HG02981 (cell line): Measurements from ENCODE around the gene ACSL3.
"Not testable (repeated sequence)": the region's sequence is repeated elsewhere in the genome, so short reads cannot be mapped to it uniquely, and the experiment has no call there.

Source experiments
- ATAC-seq: cut with Tn5 transposase; IDR thresholded peaks from one replicate; pipeline ENCODE4 v1.9.1; 2021; ENCODE audit warnings: mild to moderate bottlenecking, moderate library complexity; ENCODE audit not compliant: unreplicated experiment

The ACSL3 gene

DNA sequence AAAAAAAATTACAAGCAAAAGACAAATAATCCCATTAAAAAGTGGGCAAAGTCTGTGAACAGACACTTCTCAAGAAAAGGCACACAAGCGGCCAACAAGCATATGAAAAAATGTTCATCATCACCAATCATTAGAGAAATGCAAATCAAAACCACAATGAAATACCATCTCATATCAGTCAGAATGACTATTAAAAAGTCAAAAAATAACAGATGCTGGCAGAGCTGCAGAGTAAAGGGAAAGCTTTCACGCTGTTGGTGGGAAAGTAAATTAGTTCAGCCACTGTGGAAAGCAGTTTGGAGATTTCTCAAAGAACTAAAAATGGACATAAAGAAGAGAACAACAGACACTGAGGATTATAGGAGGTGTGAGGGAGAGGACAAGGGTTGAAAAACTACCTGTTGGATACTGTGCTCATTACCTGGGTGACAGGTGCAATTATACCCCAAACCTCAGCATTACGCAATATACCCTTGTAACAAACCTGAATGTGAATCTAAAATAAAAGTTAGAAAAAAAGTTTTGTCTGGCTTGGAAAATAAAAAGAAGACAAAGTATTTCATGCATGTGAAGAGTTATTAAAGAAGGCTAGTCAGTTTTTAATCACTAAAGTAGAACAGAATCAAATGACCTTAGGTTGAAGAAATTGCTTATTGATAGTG, 8.7 kb upstream of the ACSL3 start:
- no peak for ATAC-seq

DNA sequence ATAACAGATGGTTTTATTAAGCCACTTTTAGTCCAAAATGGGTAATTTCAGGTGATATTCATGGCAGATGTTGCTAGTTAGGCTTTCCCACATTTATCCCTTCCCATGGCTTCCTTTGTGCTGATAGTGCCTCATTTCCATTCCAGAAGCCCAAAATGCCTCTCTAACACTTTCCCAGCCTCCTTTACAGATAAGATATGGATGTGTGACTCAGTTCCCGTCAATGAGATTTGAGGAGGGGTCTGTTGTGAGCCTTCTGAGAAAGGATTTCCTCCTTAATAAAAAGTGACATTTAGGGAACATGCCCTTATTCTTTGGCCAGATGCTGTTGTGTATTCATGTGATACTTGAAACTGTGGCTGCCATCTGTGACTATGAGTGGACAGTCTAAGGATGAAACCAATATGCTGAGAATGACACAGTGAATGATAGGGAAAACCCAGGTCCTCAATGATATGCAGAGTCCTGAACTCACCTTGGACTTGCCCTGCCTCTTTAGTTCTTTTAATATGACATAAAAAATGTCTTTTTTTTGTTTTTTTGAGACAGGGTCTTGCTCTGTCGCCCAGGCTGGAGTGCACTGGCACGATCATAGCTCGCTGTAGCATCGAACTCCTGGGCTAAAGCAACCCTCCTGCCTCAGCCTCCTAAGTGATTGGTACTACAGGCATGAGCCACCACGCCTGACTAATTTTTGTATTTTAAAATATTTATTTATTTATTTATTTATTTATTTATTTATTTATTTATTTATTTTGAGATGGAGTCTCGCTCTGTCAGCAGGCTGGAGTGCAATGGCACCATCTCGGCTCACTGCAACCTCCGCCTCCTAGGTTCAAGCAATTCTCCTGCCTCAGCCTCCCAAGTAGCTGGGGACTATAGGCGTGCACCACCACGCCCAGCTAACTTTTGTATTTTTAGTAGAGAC, 5.8 kb upstream of the ACSL3 start:
- ATAC-seq, result no peak

DNA sequence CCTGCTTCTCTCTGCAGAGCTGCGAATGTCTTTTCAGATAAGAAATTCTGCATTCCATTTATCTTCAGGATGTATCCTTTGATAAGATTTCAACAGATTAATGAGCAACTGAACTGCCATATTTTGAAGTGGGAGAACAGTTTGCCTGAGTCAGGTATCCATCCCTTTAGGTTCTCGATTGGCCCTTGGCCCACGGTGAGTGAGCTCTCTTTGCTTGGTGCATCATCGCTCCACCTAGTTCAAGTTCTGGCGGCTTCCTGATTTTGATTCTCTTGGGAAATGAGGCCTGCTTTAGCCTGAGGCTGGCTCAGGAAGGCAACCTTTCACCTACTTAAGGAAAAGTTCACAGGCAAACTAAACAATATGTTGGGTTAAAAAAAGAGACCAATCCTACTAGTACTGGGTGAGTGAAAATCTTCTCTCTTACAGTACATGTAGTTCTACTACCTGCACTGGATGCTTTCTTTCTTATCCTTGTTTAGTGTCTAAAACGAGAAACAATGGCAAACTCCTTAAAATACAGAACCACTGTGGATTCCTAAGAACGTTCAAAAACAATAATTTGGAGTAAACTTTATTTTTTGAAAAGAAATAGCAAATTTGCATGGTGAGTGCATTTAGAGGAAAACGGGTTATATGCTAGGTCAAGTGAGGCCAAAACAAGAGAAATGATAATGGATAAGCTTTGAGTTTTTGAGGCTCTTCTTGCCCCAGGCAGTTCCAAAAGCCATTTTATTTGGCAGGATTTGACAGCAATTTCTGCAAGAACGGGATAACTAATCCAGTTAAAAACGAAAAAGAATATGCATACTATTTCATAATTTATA, 837 bp upstream of the ACSL3 start:
- no peak for ATAC-seq

DNA sequence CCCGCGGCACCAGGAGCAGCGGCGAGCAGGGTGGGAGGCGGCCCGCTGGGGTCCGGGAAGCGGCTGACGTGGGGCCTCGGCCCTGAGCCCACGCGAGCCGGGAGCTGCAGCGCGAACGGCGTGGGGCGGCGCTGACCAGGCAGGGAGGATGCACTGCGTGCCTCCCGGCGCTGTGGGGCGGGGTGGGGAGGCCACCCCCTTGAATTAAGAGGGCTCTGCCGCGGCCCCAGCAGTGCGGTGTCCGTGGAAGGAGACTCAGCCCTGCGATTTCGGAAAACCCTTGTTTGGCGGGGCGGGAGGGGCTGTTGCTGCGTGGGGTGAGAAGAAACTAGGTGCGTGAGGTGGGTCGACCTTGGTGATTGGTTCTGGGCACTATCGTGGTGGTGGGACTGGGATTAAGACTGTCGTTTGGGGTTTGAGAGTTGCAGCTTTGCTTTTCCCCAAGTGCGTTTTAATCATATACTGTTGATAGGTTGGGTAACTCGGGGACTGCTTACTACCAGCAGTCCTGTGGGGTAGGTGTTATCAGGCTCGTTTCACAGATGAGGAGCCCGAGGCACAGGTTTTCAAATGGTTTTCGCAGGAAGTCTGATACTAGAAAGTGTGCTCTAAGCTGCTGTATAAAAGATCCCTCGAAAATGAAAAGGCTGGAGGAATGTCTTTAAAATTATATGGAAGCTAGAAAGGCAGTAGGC, 722 bp downstream of the ACSL3 start:
- ATAC-seq, result no peak

DNA sequence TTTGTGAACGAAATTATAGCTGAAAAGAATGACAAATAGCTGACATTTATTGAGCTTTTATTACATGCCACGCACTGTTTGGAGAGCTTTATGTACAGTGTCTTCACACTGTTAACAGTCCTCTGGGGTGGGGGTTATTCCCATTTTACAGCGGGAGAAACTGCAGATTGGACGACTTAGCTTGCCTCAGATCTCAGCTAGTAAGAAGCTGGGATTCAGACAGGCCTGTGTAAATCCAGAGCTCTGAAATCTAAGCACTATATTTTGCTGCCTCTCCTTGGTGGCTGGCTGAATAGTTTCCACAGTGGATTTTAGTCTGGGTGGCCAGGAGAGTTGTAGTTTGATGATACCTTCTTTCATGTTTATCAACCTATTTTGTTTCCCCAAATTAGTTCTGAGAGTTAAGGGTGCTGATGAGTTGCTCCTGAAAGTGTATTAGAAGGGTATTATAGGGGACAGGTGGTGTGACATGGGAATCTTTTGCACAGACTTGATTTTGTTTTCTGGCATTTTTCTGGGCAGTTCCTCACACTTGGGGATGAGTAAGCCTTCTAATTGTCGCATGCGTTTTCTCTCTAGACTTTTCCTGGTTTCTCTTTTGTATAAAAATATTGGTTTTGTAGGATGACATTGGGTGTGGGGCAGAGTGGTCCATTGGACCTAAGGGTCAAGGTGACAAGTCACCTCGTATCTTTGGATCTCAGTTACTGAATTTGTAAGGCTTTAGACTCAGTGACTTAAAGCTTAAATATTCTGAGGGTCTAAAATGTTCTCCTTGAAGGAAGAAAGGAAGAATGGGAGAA, 1.5 kb downstream of the ACSL3 start:
- ATAC-seq, result no peak

DNA sequence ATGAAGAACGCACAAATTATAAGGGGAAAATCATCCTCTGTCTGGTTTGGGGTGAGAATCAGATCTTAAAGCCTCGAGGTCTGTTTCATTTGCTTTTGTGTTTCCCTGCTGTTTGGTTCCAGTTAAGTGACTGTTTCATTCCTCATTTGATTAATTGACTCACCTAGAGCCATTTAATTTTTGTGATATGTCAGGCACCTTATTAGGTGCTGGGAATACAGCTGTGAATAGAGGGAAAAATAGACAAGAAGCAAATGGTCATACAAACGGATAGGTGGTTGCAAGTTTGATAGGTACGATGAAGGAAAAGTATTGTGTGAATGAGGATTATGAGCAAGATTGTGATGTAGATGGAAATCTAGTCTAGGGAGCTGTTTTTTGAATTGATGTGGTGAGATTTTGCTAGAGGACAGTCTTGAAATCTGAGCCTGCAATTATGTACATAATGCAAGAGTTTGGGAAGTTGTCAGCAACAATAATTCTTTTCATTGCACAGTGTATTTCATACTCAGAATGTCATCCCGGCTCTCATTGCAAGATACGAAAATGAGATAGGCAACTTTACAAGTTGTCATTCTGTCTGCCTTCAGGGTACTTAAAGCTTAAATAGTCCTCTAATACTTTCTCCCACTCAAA, 2.2 kb downstream of the ACSL3 start:
- ATAC-seq, result no peak

DNA sequence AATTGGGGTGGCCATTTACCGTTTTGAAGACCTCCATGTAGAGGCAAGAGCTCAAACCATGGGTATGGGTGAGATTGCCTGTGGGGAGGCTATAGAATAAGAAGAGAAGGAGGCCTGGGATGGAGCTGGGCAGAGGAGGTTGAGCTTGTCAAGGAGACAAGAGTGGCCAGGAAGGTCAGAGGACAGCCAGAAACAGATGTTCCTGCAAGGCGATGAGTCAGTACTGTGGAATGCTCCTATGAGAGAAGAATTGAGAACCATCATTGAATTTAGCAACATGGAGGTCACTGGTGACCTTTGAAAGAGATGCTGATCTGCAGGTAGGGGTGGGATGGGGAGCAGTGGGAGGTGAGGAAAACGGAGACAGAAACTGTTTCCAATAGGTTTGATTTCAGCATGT, 3.5 kb downstream of the ACSL3 start:
- no peak for ATAC-seq

DNA sequence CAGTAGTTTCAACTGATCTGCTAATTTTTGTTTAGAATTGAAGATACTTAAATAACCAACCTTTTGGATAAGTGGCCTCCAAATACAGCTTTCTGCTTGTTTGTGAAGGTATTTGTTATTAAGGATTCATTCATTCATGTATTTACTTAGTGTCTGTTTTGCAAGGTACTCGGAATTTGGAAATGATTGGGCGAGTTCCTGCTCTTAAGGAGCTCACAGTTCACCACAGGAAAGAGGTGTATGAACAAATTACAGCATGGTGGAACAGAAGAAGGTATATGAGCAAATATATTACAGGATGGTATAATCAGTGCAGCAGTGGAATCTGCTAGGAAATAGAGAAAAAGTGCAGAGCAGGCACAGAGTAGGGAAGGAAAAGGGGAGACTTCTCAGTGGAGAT, 4.5 kb downstream of the ACSL3 start:
- no peak for ATAC-seq

DNA sequence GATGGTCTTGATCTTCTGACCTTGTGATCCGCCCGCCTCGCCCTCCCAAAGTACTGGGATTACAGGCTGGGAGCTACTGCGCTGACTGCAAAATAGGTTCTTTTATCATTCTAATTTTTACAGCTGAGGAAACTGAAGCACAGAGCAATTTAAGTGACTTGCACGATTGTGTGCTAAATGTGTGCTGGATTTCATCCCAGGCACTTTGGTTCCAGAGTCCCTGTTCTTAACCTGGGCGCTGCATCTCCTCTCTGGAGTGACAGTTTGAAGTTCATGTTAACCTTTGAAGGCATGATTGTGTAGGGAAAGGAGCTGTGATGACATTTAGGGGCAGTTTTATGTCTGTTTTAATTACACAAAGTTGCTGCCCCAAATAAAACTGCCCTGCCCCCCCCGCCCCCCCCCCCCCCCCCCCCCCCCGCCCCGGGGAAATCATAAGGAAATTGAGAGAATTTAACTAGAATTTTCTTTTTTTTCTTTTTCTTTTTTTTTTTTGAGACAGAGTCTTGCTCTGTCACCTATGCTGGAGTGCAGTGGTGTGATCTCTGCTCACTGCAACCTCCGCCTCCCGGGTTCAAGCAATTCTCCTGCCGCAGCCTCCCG, 5.6 kb downstream of the ACSL3 start:
- no peak for ATAC-seq

DNA sequence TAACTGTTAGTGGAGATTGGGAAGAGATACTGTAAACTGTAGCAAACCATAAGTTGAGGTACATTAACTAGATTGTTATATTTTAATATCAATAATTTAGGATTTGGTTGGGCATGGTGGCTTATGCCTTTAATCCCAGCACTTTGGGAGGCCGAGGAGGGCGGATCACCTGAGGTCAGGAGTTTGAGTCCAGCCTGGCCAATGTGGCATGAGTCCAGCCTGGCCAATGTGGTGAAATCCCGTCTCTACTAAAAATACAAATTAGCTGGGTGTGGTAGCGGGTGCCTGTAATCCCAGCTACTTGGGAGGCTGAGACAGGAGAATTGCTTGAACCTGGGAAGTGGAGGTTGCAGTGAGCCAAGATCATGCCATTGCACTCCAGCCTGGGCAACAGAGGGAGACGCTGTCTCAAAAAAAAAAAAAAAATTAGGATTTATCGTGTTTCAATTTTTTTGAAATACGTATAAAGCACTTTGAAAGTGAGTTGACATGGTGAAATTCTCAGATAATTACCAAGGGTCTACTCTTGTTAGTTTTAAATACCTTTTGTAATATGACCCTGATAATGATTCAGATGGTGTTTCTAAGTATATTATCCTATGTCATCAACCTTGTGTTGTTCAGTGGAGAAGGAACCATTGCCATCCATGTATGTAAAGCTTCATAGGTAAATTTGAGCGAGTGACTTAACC, 7.9 kb downstream of the ACSL3 start:
- not testable (repeated sequence) for ATAC-seq

DNA sequence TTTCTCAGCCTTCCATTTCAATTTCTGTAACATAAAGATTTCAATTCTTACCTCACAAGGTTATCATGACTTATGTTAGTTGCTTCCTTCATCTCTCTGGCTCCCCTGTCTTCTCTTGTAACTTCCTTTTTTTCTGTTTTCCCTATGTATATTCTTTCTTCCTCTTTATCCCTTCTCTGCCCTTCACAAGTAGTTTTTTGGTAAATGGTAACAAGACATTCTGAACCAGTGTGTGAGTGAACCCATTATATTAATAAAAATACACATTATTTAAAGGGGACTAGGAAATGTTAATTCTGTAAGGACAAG, 8.4 kb downstream of the ACSL3 start:
- no peak for ATAC-seq

DNA sequence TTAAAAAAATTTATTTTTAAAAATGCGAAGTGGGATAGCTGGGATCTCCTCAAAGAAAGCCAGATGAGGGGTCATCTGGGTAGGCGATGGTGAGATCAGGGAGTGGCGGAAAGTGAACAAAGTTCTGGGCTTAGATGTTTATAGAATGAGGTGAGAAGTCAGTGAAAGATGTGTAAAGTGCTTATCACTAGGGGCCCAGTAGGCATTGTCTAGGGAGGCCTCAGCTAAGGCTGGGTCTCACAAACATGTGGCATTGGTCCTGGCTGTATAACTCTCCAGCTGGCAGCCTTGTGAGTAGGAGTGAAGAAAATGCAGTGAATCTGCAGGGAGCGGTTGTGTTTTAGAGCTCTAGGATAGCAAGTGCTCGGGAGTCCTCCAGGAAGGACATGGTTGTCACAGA, 10.5 kb downstream of the ACSL3 start:
- no peak for ATAC-seq

DNA sequence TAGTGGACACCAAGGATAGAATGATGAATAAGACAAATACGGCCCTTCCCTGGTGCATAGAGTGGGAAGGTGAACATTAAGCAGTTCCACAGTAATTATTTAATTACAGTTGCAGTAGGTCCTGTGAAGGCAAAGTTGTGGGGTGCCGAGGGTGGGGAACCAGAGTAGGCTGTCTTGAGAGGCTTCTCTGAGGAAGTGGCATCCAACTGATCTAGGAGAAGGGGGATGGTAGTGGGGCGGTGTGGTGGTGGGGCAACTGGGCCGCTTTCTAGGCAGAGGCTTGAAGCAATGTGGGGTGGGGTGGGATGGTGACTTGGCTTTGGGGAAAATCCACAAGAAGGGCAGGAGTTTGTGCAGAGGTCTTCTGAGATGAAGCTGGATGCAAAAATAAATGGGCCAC, 11.7 kb downstream of the ACSL3 start:
- no peak for ATAC-seq

DNA sequence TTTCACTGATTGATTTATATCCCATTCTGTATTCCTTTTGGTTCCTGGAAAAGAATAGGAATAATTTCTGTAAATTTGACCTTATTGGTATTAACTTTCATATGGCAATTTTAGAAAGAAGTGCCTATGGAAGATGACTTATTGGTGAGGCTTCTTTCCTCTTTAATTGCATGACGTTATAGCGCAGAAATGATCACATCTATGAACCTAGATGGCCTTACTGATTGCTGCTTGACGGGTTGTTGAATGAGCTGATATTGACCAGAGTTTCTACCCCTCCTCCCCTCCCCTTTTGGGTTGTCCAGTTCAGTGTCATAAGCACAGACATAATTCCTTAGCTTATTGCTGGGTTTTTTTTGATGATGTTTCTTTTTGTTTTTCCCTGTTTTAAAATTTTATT, 14.6 kb downstream of the ACSL3 start:
- ATAC-seq, result no peak

DNA sequence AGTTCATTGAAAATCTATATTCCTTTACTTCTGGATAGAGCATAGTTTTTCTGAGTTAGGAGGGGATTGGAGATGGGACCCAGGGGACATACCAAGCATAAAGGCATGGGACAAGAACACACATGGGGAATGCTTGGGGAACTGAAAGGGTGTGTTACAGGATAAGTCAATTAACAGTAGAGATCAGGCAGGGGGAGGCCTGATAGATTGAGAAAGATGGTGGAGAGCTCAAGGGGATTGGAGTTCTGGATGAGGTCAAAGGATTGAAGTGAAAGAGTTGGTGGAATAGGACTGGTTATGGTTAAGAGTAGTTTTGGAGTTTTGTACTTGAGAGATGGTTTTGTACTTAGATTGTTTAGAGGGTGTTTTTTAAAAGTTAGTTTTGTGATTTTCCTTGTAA, 16.1 kb downstream of the ACSL3 start:
- ATAC-seq, result no peak

DNA sequence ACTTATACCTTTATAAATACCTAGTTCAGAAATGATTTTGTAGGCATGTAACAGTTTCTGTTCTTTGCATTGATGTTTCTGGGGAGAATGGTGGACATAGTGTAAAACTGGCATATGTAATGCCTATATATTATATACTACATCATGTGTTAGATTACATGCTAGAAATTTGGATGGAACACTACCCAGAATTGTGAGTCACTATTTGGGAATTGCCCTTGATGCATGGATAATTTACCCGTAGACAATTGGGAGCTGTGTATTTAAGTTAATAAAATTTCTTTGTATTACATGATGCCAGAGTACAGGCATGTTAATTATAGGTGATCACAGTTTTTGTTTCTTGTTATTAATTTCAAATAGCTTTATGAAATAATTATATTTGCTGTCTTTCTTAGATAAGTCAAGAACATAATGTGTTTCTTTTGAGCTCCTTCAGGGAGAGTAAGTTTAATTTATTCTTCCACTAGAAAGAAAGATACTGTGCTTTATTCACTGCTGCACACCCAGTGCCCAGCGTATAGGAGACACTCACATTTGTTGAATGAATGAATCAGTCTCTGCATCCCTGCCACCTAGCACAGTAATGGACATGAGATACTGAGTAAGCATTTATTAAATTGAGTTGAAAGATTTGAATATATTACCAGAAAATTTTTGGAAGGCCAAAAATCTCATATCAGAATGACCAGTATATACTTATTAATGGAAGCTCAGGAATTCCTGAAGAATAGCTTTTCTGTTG, 16.9 kb downstream of the ACSL3 start:
- ATAC-seq, result no peak

DNA sequence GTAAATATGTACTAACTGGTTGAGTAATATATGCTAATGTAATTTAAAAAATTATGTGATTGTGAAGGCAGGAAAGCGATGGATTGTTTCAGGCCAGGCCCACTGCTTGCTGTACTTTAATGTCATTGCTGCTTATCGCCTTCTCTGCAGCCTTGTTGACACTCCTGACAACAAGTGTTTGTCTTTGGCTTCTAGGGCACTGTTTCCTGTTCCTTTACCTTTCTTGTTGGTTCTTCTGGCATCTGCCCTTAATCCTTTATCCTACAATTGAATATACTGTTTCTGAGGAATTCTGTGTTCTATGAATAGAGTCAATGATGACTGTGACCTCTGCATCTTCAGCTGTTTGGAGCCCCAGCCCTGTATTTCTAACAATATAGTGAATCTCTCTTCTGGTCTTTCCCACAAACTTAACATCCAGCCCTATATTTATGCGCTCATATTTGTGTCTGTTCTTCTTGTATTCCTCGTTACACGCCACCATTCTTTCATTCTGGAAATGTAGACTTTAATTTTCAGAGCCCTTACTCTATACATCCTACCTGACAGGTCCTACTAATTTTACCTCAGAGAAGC, 17.6 kb downstream of the ACSL3 start:
- no peak for ATAC-seq
